ENCODE measurements around the gene ASPSCR1.

ASPSCR1 gene

GRCh38 chr17:81983639-81984373 lies 6.4 kb downstream of the ASPSCR1 start:
- DNase-seq = no peak

- no peak for DNase-seq
Observed at GRCh38 chr17:81984773-81985410, 7.5 kb downstream of the ASPSCR1 start.

GRCh38 chr17:81986606-81987005 lies 9.2 kb downstream of the ASPSCR1 start:
- no peak for DNase-seq

- DNase-seq = no peak
Observed at GRCh38 chr17:81987161-81987770, 9.8 kb downstream of the ASPSCR1 start.

DNA sequence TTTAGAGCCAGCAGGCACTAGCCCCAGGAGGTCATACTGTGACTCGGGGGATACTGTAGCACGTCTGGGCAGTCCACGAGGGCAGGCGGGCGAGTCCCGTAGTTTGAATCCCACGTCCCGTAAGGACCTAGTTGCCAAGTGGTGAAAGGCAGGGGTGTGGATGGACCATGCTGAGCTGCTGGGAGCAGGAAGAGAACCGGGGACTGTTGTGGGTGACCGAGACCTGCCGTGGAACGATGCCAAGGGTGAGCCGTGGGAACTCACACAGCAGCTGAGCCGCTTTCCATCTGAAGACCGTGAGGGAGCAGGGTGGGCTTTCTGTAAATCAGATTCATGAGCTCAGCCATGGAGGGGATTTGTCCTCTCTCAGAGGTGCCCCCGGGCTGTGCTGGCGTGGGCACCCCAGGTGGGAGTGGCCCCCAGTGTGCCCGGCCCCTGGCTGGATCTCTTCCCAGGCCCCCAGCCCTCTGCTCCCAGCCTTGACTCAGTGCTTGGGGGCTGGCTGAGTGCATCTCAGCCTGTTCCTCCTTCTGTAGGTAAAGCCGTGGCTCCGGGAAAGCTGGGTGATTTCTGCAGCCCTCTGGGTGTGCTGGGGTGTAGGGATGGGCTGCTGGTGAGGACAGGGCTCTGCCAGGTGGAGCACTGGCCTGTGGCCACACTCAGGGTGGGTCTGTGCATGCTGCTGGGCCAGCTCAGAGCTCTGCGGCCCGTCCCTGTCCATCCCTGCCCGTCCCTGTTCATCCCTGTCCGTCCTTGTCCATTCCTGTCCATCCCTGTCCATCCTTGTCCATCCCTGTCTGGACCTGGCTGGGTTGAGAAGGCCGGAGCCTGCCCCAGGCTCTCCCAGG lies 13.6 kb downstream of the ASPSCR1 start:
- no peak for DNase-seq

DNA sequence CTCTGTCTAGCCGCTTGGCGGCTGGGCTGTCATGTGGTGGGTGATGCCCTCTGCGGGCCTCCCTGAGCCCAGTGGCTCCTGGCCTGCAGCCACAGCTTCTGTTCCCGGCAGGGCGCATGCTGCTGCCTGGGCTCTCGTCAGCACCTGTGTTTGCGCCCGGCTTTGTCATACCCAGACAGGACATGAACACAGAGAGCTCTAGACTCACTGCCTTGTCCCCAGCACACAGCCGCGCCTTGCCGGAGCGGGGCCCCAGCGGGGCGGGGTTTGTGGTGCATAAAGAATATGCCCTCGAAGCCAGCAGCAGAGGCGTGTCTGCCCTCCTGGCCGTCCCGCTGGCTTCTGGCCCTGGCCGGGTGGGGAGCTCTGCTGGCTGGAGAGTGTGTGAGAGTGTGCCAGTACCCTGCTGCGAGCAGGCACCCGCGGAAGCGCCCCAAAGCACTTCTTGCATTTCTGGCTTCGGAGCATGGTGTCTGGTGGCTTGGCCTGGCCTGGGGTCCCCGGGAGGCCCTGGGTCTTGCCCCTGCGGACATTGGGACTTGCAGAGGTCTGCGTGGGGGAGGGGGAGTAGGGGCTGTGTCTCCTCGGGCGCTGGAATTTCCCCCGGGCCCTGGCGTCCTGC lies 14.4 kb downstream of the ASPSCR1 start:
- peak; percentile 91 for DNase-seq

DNA sequence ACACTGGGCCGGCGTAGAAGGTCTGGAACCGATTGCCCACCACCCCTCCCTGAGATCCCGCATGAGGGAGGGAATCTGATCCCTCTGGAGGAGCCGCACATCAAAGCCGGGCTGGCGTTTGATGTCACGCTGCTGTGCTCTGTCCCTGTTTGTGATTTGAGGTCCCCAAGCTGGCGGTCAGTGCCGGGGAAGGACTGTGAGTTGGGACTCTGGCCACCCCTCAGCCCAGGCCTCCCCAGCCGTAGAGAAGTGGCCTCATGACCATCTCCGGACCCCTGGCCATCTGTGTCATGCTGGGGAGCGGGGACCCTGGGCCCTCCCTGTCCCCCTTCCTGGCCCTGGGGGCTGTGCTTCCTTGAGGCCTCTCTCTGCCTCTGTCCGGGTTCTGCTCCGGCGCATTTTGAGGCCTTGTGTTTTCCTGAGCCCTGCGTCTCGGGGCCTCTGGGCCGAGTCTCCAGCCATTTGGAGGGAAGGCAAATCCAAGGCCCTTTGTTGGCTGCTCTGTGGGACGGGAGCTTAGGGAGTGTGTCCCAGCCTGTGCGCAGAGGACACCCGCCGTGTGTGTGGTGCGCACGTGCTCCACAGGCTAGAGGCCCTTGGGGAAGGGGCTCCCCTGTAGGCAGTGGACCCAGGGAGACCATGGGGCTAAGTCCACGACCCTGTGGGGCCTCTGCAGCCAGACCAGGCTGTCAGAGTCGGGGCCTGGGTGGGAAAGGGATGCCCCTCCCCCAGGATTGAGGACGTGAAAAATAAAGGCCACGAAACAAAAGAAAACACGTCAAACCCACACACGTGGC lies 15.1 kb downstream of the ASPSCR1 start:
- DNase-seq = peak; percentile 7

DNA sequence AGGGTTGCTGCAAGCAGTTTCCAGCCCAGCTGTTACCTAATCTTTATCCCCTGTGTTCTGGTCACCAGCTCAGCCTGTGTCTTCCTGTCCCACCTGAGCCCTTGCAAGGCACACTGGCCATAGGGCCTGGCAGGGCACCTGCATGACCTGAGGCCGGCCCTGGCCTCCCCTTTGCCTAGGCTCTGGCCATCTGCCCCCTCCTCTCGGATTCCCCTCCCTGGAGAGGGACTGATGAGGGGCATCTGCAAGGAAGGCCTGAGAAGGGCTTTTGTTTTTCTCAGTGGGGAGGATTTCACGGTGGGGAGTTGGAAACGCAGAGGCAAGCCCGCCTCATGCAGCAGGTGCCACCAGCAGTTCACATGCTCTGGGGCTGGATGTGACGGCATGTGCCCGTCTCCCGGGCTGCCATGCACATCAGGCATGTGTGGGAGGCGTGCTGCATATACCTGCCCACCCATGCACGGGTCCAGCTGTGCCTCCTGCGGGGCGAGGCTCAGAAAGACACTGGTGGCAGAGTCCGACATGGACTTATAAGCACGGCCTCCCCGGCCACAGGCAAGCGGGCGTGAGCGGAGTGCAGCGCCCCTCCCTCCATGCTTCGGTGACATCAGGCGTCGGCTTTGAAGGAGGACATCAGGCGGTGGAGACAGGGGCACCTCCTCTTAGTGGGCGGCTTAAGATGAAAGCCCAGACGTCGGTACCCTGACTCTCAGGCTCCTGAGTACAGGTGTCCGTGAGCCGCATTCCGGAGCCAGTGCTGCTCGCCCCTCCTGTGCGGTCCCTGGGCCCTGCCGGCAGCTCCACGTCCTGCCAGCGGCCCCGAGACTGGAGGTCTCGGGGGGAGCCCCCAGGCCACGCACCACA lies 16.5 kb downstream of the ASPSCR1 start:
- no peak for DNase-seq

GRCh38 chr17:81994593-81995462 lies 17.4 kb downstream of the ASPSCR1 start:
- no peak for DNase-seq

DNA sequence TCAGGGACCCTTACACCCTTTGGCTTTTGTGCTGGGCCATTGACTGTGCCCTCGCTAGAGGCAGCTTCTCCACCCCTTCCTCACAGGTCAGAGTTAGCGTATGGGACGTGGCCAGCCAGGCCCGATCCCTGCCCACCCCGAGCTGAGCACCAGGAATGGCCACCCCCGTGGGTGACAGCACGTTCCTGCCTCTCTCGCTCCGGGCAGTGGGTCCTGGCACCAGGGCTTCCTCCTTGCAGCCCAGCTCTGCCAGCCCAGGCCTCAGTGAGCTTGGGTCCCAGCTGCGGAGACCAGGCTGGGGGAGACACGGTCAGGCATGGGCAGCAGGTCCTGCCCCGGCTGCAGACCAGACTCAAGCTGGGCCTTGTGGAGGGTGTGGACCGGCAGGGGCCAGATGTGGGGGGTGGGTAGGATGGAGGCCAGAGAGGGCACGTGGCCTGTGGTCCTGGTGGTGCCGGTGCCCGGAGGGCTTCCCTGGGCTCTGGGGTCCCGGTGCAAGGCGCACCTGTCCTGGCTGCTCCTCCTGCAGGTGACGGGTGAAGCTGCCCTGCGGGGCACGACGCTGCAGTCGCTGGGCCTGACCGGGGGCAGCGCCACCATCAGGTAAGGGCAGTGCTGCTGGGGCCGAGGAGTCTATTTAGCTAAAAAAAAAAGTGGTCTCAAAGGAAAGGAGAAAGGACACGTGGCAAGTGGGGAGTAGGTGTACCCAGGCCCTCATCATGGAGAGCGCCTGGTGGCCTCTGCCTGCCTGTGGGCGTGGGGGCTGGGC lies 18.2 kb downstream of the ASPSCR1 start:
- no peak for DNase-seq

DNA sequence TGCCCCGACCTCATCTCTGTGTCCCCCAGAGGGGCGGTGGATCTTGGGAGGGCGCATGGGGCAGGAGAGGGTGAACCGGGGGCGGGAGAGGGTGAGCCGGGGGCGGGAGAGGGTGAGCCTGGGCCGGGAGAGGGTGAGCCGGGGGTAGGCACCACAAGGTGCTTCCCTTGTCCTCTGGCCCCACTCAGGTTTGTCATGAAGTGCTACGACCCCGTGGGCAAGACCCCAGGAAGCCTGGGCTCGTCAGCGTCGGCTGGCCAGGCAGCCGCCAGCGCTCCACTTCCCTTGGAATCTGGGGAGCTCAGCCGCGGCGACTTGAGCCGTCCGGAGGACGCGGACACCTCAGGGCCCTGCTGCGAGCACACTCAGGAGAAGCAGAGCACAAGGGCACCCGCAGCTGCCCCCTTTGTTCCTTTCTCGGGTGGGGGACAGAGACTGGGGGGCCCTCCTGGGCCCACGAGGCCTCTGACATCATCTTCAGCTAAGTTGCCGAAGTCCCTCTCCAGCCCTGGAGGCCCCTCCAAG lies 18.9 kb downstream of the ASPSCR1 start:
- DNase-seq = no peak

GRCh38 chr17:81996757-81997441 lies 19.5 kb downstream of the ASPSCR1 start:
- DNase-seq = no peak

DNA sequence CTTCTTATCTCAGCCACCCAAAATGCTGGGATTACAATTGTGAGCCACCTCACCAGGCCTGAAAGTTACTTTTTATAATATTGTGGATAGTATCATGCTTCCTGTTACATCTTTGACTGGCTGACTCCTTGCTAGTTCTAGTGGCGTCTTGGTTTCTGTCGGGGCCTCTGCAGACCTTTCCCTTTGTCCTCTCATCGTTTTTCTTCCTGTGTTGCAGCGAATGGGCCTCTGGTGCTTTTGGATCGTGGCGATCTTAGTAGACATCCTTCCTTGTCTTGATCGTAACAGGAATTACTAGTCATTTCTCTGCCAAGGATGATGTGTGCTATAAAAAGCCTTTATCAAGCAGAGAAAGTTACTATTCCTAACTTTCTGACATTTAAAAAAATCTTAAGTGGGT lies 20.8 kb downstream of the ASPSCR1 start:
- no peak for DNase-seq

DNA sequence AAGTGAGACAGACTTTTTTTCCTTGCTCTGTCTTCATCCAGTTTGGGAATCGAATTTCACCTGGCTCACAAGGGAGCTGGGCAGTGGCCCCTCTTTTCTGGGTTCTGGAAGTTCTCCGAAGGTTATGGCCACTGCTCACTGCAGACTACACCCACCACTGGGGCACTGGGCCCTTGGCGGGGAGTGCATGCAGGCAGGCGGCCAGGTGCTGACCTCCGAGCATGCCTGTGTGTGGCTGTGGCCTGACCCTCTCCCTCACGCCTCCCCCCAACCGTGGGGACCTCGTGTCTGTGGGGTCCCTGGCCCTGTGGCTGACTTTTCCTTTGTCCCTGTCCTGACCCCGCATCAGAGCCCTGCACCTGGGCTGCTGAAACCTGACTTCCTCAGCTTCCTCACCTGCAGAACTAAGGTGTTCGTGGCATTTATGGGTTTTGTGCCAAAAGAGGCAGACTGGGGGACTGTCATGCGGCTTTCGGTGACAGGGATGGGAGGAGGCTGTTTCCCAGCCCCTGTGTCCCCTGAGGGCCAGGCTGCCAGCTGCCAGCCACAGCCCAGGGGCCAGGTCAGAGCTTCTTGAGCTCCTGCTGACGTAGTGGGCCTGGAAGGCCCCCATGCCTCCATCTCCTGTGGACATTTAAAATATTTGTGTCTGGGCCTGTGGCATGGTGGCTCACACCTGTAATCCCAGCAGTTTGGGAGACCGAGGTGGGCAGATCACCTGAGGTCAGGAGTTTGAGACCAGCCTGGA lies 21.4 kb downstream of the ASPSCR1 start:
- no peak for DNase-seq

GRCh38 chr17:81999587-81999975 lies 22.2 kb downstream of the ASPSCR1 start:
- DNase-seq = no peak

- no peak for DNase-seq
Observed at GRCh38 chr17:81999976-82000802, 22.8 kb downstream of the ASPSCR1 start.

All from NCI-H510A (cell line).